Jurkat, Clone E6-1 (cell line): ENCODE measurements around the gene PC.

Experiments
- DNase-seq: peaks from one replicate; pipeline ENCODE4 v3.0.0-alpha.2; 2011; ENCODE audit warnings: low read depth, low spot score
- H3K4me3 ChIP-seq: 2 replicates; pipeline ENCODE4 v1.5.1; 2011; ENCODE audit warnings: mild to moderate bottlenecking, low read length, control low read depth, moderate library complexity

PC gene

GRCh38 chr11:66919923-66920322 is 38.3 kb downstream of the PC start:
- DNase-seq, result no peak

GRCh38 chr11:66918741-66919140 is 39.4 kb downstream of the PC start:
- no peak overlapping the region for H3K4me3 ChIP-seq
- no peak for DNase-seq

More at GRCh38 chr11:66919923-66920322, 38.3 kb downstream of the PC start:
- H3K4me3 ChIP-seq, result no peak overlapping the region

GRCh38 chr11:66915866-66916265 is 42.3 kb downstream of the PC start:
- H3K4me3 ChIP-seq, result no peak overlapping the region
- no peak for DNase-seq

GRCh38 chr11:66915046-66915832 is 42.9 kb downstream of the PC start:
- H3K4me3 ChIP-seq, result no peak overlapping the region
- no peak for DNase-seq

- no peak for DNase-seq
- no peak overlapping the region for H3K4me3 ChIP-seq
These were observed 43.7 kb downstream of the PC start for GRCh38 chr11:66914505-66914904.

GRCh38 chr11:66912911-66913310 is 45.3 kb downstream of the PC start:
- DNase-seq, result no peak
- no peak overlapping the region for H3K4me3 ChIP-seq

GRCh38 chr11:66912361-66912760 is 45.8 kb downstream of the PC start:
- H3K4me3 ChIP-seq, result no peak overlapping the region
- no peak for DNase-seq

GRCh38 chr11:66910669-66911068 is 47.5 kb downstream of the PC start:
- H3K4me3 ChIP-seq, result no peak overlapping the region
- DNase-seq, result no peak

- DNase-seq, result no peak
- H3K4me3 ChIP-seq, result no peak overlapping the region
These were observed 48.2 kb downstream of the PC start for GRCh38 chr11:66910016-66910415.

GRCh38 chr11:66909181-66909580 is 49.0 kb downstream of the PC start:
- no peak overlapping the region for H3K4me3 ChIP-seq
- DNase-seq, result no peak

GRCh38 chr11:66907751-66908630 is 50.2 kb downstream of the PC start:
- no peak for DNase-seq

GRCh38 chr11:66906061-66906733 is 52.0 kb downstream of the PC start:
- H3K4me3 ChIP-seq, result no peak overlapping the region
- no peak for DNase-seq

More at GRCh38 chr11:66907751-66908630, 50.2 kb downstream of the PC start:
- no peak overlapping the region for H3K4me3 ChIP-seq

GRCh38 chr11:66905631-66906030 is 52.6 kb downstream of the PC start:
- DNase-seq, result no peak
- no peak overlapping the region for H3K4me3 ChIP-seq

GRCh38 chr11:66904981-66905521 is 53.1 kb downstream of the PC start:
- no peak overlapping the region for H3K4me3 ChIP-seq
- no peak for DNase-seq

GRCh38 chr11:66904561-66904960 is 53.6 kb downstream of the PC start:
- H3K4me3 ChIP-seq, result no peak overlapping the region
- no peak for DNase-seq

GRCh38 chr11:66904055-66904454 is 54.1 kb downstream of the PC start:
- no peak for DNase-seq

GRCh38 chr11:66902486-66903177 is 55.6 kb downstream of the PC start:
- H3K4me3 ChIP-seq, result no peak overlapping the region
- no peak for DNase-seq

More at GRCh38 chr11:66904055-66904454, 54.1 kb downstream of the PC start:
- H3K4me3 ChIP-seq, result no peak overlapping the region

GRCh38 chr11:66901964-66902390 is 56.2 kb downstream of the PC start:
- no peak overlapping the region for H3K4me3 ChIP-seq
- DNase-seq, result no peak

GRCh38 chr11:66894141-66894540 is 64.0 kb downstream of the PC start:
- DNase-seq, result no peak
- no peak overlapping the region for H3K4me3 ChIP-seq
